Measurements from ENCODE around the gene ZCCHC24. TPM values are rescaled to one million over a fixed set of nuclear protein-coding genes. Genes with fewer than 3 reads are reported as not detected.

The ZCCHC24 gene
- total and polyA plus RNA-seq, 8 donors: 9.7 to 60.3 (median 34.3) TPM

DNA sequence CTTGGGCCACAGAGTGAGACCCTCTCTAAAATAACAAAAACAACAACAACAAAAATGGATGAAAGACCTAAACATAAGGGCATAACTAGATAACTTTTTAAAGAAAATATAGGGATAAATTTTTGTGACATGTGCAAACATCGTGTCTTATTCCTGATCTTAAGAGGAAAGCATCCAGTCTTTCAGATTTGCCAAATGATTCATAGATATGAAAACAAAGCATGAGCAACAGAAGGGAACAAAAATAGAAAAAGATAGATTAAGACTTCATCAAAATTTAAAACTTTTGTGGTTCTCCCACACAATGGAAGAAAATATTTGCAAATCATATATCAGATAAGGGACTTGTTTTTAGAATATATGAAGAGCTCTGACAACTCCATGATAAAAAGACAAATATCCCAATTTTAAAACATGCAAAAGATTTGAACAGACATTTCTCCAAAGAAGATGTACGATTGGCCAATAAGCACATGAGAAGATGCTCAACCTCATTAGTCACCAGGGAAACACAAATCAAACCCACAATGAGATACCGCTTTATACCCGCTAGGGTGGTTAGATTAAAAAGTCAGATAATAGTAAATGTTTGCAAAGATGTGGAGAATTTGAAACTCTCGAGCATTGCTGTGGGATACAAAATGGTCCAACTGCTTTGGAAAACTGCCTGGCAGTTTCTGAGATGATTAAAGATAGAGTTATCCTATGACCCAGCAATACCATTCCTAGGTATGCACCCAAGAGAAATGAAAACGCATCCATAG, 77.8 kb downstream of the ZCCHC24 start:
- Histone ChIP-seq H3K27me3 (no peaks in the 10 kb centered on the region), H3K27ac (no peak overlapping the region), H3K36me3 (no peaks in the 10 kb centered on the region), H3K9me3 (peaks cover 0 to 9% (median 5%) of the 10 kb centered on the region in 4 donors), H3K4me3 (no peak overlapping the region), H3K4me1 (no peaks in the 10 kb centered on the region)
- intact Hi-C loops (cut with DNase I; ENCODE audit: low total_unique reads): no loop called here
- 69 to 85% (median 78%) methylated on average over 6 of the region's 6 CpGs for WGBS, 5 donors
- DNase-seq: no peak
- TF ChIP-seq EP300 (IDR thresholded peaks at IDR 0.05) (no peak), POLR2A (IDR thresholded peaks at IDR 0.05) (no peak), POLR2AphosphoS5 (IDR thresholded peaks at IDR 0.05) (no peak)
- TF ChIP-seq, protein P1, sequence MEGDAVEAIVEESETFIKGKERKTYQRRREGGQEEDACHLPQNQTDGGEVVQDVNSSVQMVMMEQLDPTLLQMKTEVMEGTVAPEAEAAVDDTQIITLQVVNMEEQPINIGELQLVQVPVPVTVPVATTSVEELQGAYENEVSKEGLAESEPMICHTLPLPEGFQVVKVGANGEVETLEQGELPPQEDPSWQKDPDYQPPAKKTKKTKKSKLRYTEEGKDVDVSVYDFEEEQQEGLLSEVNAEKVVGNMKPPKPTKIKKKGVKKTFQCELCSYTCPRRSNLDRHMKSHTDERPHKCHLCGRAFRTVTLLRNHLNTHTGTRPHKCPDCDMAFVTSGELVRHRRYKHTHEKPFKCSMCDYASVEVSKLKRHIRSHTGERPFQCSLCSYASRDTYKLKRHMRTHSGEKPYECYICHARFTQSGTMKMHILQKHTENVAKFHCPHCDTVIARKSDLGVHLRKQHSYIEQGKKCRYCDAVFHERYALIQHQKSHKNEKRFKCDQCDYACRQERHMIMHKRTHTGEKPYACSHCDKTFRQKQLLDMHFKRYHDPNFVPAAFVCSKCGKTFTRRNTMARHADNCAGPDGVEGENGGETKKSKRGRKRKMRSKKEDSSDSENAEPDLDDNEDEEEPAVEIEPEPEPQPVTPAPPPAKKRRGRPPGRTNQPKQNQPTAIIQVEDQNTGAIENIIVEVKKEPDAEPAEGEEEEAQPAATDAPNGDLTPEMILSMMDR (IDR thresholded peaks at IDR 0.05): no peak

DNA sequence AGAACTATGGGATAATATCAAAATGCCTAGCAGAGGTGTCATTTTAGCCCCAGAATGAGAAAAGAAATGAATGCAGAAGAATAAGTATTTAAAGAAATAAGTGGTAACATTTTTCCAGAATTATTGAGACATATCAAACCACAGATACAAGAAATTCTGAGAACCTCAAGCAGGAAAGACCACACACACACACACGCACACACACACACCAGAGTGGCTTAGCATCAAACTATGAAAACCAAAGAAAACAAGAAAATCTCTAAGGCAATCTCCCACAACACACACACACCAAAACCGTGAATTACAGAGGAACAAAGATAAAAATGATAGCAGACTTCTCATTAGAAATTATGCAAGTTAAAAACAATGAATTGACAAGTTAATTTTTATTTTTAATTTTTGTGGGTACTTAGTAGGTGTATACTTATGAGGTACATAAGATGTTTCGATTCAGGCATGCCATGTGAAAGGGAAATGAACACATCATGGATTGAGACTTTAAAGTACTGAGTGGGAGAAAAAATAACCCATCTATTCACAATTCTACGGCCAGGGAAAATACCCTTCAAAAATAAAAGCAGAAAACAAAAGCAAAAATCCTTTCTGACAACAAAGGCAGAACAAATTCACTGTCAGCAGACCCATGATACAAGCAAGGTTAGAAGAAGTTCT, 83.6 kb downstream of the ZCCHC24 start:
- TF ChIP-seq EP300 (IDR thresholded peaks at IDR 0.05) (no peak), POLR2A (IDR thresholded peaks at IDR 0.05) (no peak), POLR2AphosphoS5 (IDR thresholded peaks at IDR 0.05) (no peak)
- TF ChIP-seq, protein P1 (IDR thresholded peaks at IDR 0.05): no peak
- H3K27ac ChIP-seq: no peak overlapping the region
- peaks cover 0 to 7% (median 4%) of the 10 kb centered on the region in 4 donors for H3K4me1 ChIP-seq
- DNase-seq: no peak
- H3K27me3 ChIP-seq: no peaks in the 10 kb centered on the region
- H3K36me3 ChIP-seq: peaks cover 0 to 8% (median 2%) of the 10 kb centered on the region in 4 donors
- 77 to 80% (median 78%) methylated on average over 4 of the region's 4 CpGs for WGBS, 5 donors
- intact Hi-C loops (cut with DNase I; ENCODE audit: low total_unique reads): no loop called here
- H3K9me3 ChIP-seq: peaks cover 0 to 4% (median 0%) of the 10 kb centered on the region in 4 donors
- H3K4me3 ChIP-seq: no peak overlapping the region

DNA sequence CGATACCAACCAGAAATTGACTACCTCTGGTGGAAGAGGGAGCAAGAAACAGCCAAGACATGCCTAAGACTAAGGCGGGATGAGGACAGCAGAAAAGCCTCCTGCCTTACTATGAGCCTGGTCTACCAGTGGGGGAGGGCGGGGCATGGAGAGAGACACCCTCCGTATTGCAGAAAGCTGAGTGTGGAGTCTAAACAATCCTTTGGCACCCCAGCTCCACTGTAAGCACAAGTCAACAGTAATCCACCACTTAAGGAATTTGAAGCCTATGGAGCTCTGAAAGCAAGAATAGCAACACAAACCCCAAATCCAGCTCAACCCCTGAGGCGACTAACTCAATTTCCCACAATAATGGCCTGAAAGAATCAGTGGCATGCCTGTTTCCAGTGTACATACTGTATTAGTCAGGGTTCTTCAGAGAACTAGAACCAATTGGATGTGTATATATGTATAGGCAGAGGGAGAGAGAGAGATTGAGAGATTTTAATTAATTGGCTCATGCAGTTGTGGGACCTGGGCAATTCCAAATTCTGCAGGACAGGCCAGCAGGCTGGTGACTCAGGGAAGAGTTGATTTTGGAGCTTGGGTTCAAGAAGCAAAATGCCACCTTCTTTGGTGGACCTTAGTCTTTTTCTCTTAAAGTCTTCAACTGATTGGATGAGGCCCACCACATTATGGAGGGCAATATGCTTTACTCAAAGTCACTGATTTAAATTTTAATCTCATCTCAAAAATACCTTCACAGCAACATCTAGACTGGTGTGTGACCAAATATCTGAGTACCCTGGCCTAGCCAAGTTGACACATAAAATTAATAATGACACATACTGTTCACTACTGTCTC, 84.7 kb downstream of the ZCCHC24 start:
- H3K27ac ChIP-seq: no peak overlapping the region
- TF ChIP-seq, protein P1 (IDR thresholded peaks at IDR 0.05): no peak
- TF ChIP-seq EP300 (IDR thresholded peaks at IDR 0.05) (no peak), POLR2AphosphoS5 (IDR thresholded peaks at IDR 0.05) (no peak), POLR2A (IDR thresholded peaks at IDR 0.05) (no peak)
- intact Hi-C loops (cut with DNase I; ENCODE audit: low total_unique reads): no loop called here
- DNase-seq: no peak
- WGBS, 5 donors: 74 to 87% (median 82%) methylated on average over 5 of the region's 5 CpGs
- H3K27me3 ChIP-seq: no peaks in the 10 kb centered on the region
- H3K4me1 ChIP-seq: peaks cover 4 to 7% (median 5%) of the 10 kb centered on the region in 4 donors
- H3K4me3 ChIP-seq: no peak overlapping the region
- peaks cover 0 to 19% (median 6%) of the 10 kb centered on the region in 4 donors for H3K36me3 ChIP-seq
- peaks cover 0 to 4% (median 0%) of the 10 kb centered on the region in 4 donors for H3K9me3 ChIP-seq

Measured in stomach (tissue), 9 donors.